GM12878 (cell line): Measurements from ENCODE around the gene NLGN3. TPM values are rescaled to one million over a fixed set of nuclear protein-coding genes. Genes with fewer than 3 reads are reported as not detected.

Experiments used
- ATAC-seq: fragments of 200-7000 bp; cut with Tn5 transposase; 3 replicates; pipeline ENCODE4 v1.9.1; 2020; ENCODE audit warnings: mild to moderate bottlenecking, moderate library complexity
- BruUV-seq: library from RNA; stranded (reverse); fragments of 400-500 nt; replicated peaks from 2 replicates; lab custom pipeline; 2021; lab: Mats Ljungman, UMichigan
- CTCF ChIA-PET: fragments of 300-600 bp; sonication (Branson Sonifier 250); formaldehyde crosslinking; extraction: SDS; loops from one replicate; lab custom pipeline; 2021; ENCODE audit warnings: inconsistent platforms; lab: Yijun Ruan, JAX
- POLR2A ChIA-PET: fragments of 350-600 bp; formaldehyde crosslinking; extraction: SDS; loops from one replicate; lab custom pipeline; 2021; ENCODE audit warnings: inconsistent platforms; lab: Charles Lee
- RAD21 ChIA-PET: fragments of 300-600 bp; sonication (Branson Sonifier 250); formaldehyde crosslinking; loops from one replicate; lab custom pipeline; 2023; ENCODE audit warnings: antibody characterized with exemption; ENCODE audit not compliant: unreplicated experiment; lab: Charles Lee
- SMC1A ChIA-PET: fragments of 300-600 bp; sonication (Branson Sonifier 250); formaldehyde crosslinking; loops from one replicate; lab custom pipeline; 2023; ENCODE audit not compliant: unreplicated experiment, uncharacterized antibody; lab: Charles Lee
- DNase-seq: peaks from one replicate; pipeline ENCODE4 v3.0.0-alpha.2; 2011; ENCODE audit warnings: low read depth, low spot score
- FAIRE-seq: peaks from 3 replicates; lab custom pipeline; 2011; peaks lifted over from hg19 to GRCh38; lab: Jason Lieb, UNC
- H2AFZ ChIP-seq: 2 replicates; pipeline ENCODE4 v1.6.0; 2011; ENCODE audit warnings: low read depth, low read length, control low read depth; ENCODE audit not compliant: control insufficient read depth
- H3K27ac ChIP-seq: 2 replicates; pipeline ENCODE4 v1.5.1; 2011; ENCODE audit warnings: control low read depth; ENCODE audit not compliant: control insufficient read depth, insufficient read depth
- H3K27me3 ChIP-seq, 2 experiments: replicated peaks in 1 of 2; 2 replicates each; pipeline versions ENCODE4 v1.6.0 to v1.6.1; 2011; ENCODE audit warnings: low read length in 1 of 2; ENCODE audit not compliant: control insufficient read depth in 2 of 2, insufficient read depth in 2 of 2
- H3K36me3 ChIP-seq, 2 experiments: 2 replicates each; pipeline ENCODE4 v1.5.1; 2011; ENCODE audit warnings: low read length in 1 of 2; ENCODE audit not compliant: control insufficient read depth in 2 of 2, insufficient read depth in 2 of 2
- H3K4me1 ChIP-seq: 2 replicates; pipeline ENCODE4 v1.6.1; 2011; ENCODE audit warnings: mild to moderate bottlenecking, low read length, moderate library complexity, mixed read lengths; ENCODE audit not compliant: control insufficient read depth, insufficient read depth
- H3K4me2 ChIP-seq: 2 replicates; pipeline ENCODE4 v1.6.0; 2011; ENCODE audit warnings: control low read depth; ENCODE audit not compliant: control insufficient read depth, insufficient read depth
- H3K4me3 ChIP-seq: fragments of 200-600 bp; sonication (generic); 2 replicates; pipeline ENCODE4 v1.5.1; 2016
- H3K79me2 ChIP-seq: 2 replicates; pipeline ENCODE4 v1.6.0; 2011; ENCODE audit warnings: low read length; ENCODE audit not compliant: control insufficient read depth, insufficient read depth
- H3K9ac ChIP-seq: 2 replicates; pipeline ENCODE4 v1.8.0; 2011; ENCODE audit warnings: low read length, control low read depth, mixed read lengths; ENCODE audit not compliant: control insufficient read depth, insufficient read depth
- H3K9me3 ChIP-seq: replicated peaks from 3 replicates; pipeline ENCODE4 v1.5.1; 2011; ENCODE audit warnings: mild to moderate bottlenecking, low read length; ENCODE audit not compliant: control insufficient read depth, insufficient read depth
- H4K20me1 ChIP-seq: 2 replicates; pipeline ENCODE4 v1.6.0; 2011; ENCODE audit not compliant: control insufficient read depth, insufficient read depth
- BMI1 ChIP-seq: fragments of 450-650 bp; IDR thresholded peaks from 2 replicates; pipeline ENCODE4 v1.6.1; 2016; ENCODE audit warnings: mild to moderate bottlenecking, moderate library complexity, borderline replicate concordance
- MXI1 ChIP-seq: fragments of 150-350 bp; IDR thresholded peaks from 2 replicates; pipeline ENCODE4 v1.6.1; 2011; ENCODE audit warnings: low read depth, mild to moderate bottlenecking, inconsistent platforms, low read length, improper control_type of control experiment
- RUNX3 ChIP-seq: IDR thresholded peaks from 2 replicates; pipeline ENCODE4 v1.6.1; 2012; ENCODE audit warnings: low read length, inconsistent platforms
- TCF3 ChIP-seq: IDR thresholded peaks from 2 replicates; pipeline ENCODE4 v1.6.1; 2012; ENCODE audit warnings: low read depth, mild to moderate bottlenecking, low read length, borderline replicate concordance; ENCODE audit not compliant: insufficient read depth
- WGBS: methylation state at CpG from one replicate; pipeline ENCODE4 v1.1.6; 2016; ENCODE audit warnings: low lambda C conversion rate; ENCODE audit not compliant: insufficient replicate concordance, insufficient coverage; ENCODE audit errors: missing lambda C conversion rate; 5-methylcytosine and 5-hydroxymethylcytosine counted together
- in situ Hi-C: fragments of 300-500 bp; cut with MboI; formaldehyde crosslinking; loops from 9 replicates; pipeline ENCODE4 v1.14.3; 2018; ENCODE audit warnings: mixed read lengths
- intact Hi-C: fragments of 100-400 bp; cut with micrococcal nuclease; formaldehyde crosslinking; loops from one replicate; pipeline ENCODE4 v1.14.2; 2022; ENCODE audit not compliant: unreplicated experiment
- polyA plus RNA-seq, 11 experiments: library from polyadenylated mRNA; depleted of rRNA in 4 of 11; unstranded in 6 of 11; stranded (reverse) in 5 of 11; fragments of >200 nt; fragmentation: Nextera tagmentation in 4 of 11; fragmentation: Illumina TruSeq in 1 of 11; extraction: Ambion mirVana in 4 of 11; extraction: Trizol in 1 of 11; gene quantifications; 1 replicate in 1 of 11; 2 replicates in 10 of 11; pipeline versions ENCODE4 v1.2.1 to v1.2.3, GENCODE V29; 2011 to 2016; ENCODE audit warnings: inconsistent platforms in 2 of 11, missing spikeins in 2 of 11, low read depth in 1 of 11
- total RNA-seq, 4 experiments: library from RNA; depleted of rRNA in 3 of 4; stranded (reverse); fragments of >200 nt in 3 of 4; fragmentation: Illumina TruSeq in 1 of 4; extraction: Trizol in 1 of 4; gene quantifications; 2 replicates each; pipeline versions ENCODE4 v1.2.1 to v1.2.3, GENCODE V29; 2013 to 2021
- TF ChIP-seq, protein P1 (sequence below): fragments of 450-650 bp; IDR thresholded peaks from 2 replicates; pipeline ENCODE4 v1.6.1; 2017; ENCODE audit warnings: mild to moderate bottlenecking, moderate library complexity

NLGN3 gene
- total and polyA plus RNA-seq, 10 of the 15 experiments (the other 5 are each of a cell fraction or from before 2014, with no cell fraction given) = 0.07 to 0.73 (median 0.28) TPM

DNA sequence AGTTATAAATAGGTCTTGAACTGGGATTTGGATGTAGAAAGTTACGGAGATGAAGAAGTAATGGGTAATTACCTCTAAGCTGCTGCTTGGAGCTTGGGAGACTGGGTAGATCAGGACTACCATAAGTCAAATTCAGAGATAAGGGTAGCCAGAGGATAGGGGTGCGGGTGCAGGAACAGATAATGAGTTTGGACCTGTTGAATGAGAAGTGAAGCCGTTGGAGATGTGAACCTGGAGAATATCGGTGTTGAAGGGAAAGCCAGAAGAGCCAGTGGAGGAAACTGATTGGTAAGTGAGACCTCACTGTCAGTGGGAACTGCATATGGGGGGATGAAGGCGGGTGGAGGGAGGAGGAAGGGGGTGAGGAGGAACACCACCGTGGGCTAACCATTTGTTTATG, 49.6 kb upstream of the NLGN3 start:
- in situ Hi-C loops (no loop called here), intact Hi-C loops (loop anchor here (10.0 kb wide), 1 partner anchor 190 kb away; the partner anchor contains the start of gene NONO)
- ChIA-PET CTCF (no interaction called here), SMC1A (interaction anchor here (1.0 kb wide), 1 partner anchor 34 kb away, joined by 3 read pairs; no protein-coding TSS in a partner anchor), POLR2A (no interaction called here)
- BruUV-seq = TSS peak; percentile 81
- H3K27ac ChIP-seq = peak overlapping the region; percentile 24; the same call in 1 of the 2 replicates
- peak overlapping the region; percentile 91 for H2AFZ ChIP-seq
- H3K9ac ChIP-seq = peak overlapping the region; percentile 64
- H4K20me1 ChIP-seq = no peaks in the 10 kb centered on the region
- H3K36me3 ChIP-seq = no peaks in the 10 kb centered on the region
- no peak for ATAC-seq
- peak overlapping the region; percentile 69; the same call in 1 of the 2 replicates for H3K4me3 ChIP-seq
- H3K4me1 ChIP-seq = no peaks in the 10 kb centered on the region
- DNase-seq = no peak
- H3K79me2 ChIP-seq = no peaks in the 10 kb centered on the region
- peak overlapping the region; percentile 90 for H3K4me2 ChIP-seq
- no peak for FAIRE-seq
- TF ChIP-seq, protein P1, sequence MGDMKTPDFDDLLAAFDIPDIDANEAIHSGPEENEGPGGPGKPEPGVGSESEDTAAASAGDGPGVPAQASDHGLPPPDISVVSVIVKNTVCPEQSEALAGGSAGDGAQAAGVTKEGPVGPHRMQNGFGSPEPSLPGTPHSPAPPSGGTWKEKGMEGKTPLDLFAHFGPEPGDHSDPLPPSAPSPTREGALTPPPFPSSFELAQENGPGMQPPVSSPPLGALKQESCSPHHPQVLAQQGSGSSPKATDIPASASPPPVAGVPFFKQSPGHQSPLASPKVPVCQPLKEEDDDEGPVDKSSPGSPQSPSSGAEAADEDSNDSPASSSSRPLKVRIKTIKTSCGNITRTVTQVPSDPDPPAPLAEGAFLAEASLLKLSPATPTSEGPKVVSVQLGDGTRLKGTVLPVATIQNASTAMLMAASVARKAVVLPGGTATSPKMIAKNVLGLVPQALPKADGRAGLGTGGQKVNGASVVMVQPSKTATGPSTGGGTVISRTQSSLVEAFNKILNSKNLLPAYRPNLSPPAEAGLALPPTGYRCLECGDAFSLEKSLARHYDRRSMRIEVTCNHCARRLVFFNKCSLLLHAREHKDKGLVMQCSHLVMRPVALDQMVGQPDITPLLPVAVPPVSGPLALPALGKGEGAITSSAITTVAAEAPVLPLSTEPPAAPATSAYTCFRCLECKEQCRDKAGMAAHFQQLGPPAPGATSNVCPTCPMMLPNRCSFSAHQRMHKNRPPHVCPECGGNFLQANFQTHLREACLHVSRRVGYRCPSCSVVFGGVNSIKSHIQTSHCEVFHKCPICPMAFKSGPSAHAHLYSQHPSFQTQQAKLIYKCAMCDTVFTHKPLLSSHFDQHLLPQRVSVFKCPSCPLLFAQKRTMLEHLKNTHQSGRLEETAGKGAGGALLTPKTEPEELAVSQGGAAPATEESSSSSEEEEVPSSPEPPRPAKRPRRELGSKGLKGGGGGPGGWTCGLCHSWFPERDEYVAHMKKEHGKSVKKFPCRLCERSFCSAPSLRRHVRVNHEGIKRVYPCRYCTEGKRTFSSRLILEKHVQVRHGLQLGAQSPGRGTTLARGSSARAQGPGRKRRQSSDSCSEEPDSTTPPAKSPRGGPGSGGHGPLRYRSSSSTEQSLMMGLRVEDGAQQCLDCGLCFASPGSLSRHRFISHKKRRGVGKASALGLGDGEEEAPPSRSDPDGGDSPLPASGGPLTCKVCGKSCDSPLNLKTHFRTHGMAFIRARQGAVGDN = no peak
- TF ChIP-seq RUNX3 = no peak
- no peak for TF ChIP-seq MXI1
- TF ChIP-seq BMI1 = no peak
- no peak for TF ChIP-seq TCF3
- TF ChIP-seq, all 136 proteins: peak for 0
- H3K27me3 ChIP-seq = no peaks in the 10 kb centered on the region
- 21% methylated on average over 6 of the region's 6 CpGs for WGBS
- RAD21 ChIA-PET = no interaction called here
- no peaks in the 10 kb centered on the region for H3K9me3 ChIP-seq
